Adrenal gland (tissue), 12 donors: Measurements from ENCODE around the gene COG7. TPM values are rescaled to one million over a fixed set of nuclear protein-coding genes. Genes with fewer than 3 reads are reported as not detected.
"Not testable (repeated sequence)": the region's sequence is repeated elsewhere in the genome, so short reads cannot be mapped to it uniquely, and the experiment has no call there.

Experiments
- DNase-seq, 7 donors: peaks; one replicate each; pipeline ENCODE4 v3.0.0-alpha.2; 2019 to 2020
- H3K27ac ChIP-seq, 5 donors: fragments of 200-600 bp; sonication (generic) in 4 of 5; 1 replicate in 3 of 5; 2 replicates in 2 of 5; pipeline versions ENCODE4 v1.5.1 to v1.8.0; 2016 to 2020; ENCODE audit warnings: mild to moderate bottlenecking in 1 of 5
- H3K27me3 ChIP-seq: fragments of 200-600 bp; 2 replicates; pipeline ENCODE4 v1.8.0; 2021
- H3K36me3 ChIP-seq, 2 donors: fragments of 200-600 bp; replicated peaks in 1 of 2; 1 replicate in 1 of 2; 2 replicates in 1 of 2; pipeline versions ENCODE4 v1.5.1 to v1.8.0; 2018 to 2022
- H3K4me1 ChIP-seq, 2 donors: fragments of 200-600 bp; replicated peaks in 1 of 2; 1 replicate in 1 of 2; 2 replicates in 1 of 2; pipeline versions ENCODE4 v1.5.1 to v1.8.0; 2018 to 2021
- H3K4me3 ChIP-seq, 4 donors: fragments of 200-600 bp; sonication (generic) in 3 of 4; one replicate each; pipeline ENCODE4 v1.5.1; 2016 to 2018
- H3K9me3 ChIP-seq, 3 donors: fragments of 200-600 bp; sonication (generic) in 1 of 3; replicated peaks in 1 of 3; 1 replicate in 2 of 3; 2 replicates in 1 of 3; pipeline versions ENCODE4 v1.5.1 to v1.8.0; 2016 to 2021
- CTCF ChIP-seq, 6 experiments: fragments of 450-650 bp in 4 of 6; fragments of 200-600 bp in 2 of 6; sonication (generic) in 1 of 6; IDR thresholded peaks; 1 replicate in 5 of 6; 2 replicates in 1 of 6; pipeline versions ENCODE4 v1.5.1 to v1.8.0; 2016 to 2021; ENCODE audit warnings: antibody characterized with exemption in 6 of 6, mild to moderate bottlenecking in 2 of 6, moderate library complexity in 1 of 6
- POLR2A ChIP-seq, 2 donors: fragments of 450-650 bp; IDR thresholded peaks; one replicate each; pipeline ENCODE4 v1.6.1; 2017; ENCODE audit warnings: antibody characterized with exemption in 2 of 2, mild to moderate bottlenecking in 2 of 2, moderate library complexity in 1 of 2
- WGBS, 4 donors: extraction: QIAGEN DNeasy Blood & Tissue Kit in 2 of 4; methylation state at CpG; one replicate each; pipeline versions ENCODE4 v1.1.5 to v1.1.7; 2013 to 2017; 5-methylcytosine and 5-hydroxymethylcytosine counted together
- intact Hi-C, 2 donors: fragments of 100-400 bp; cut with DNase I; formaldehyde crosslinking; loops; one replicate each; pipeline versions ENCODE4 v1.14.1 to v1.15.0; 2022 to 2023
- polyA plus RNA-seq, 3 donors: library from polyadenylated mRNA; stranded (reverse); fragments of 200-250 nt in 2 of 3; fragments of 350-450 nt in 1 of 3; fragmentation: Illumina TruSeq in 1 of 3; extraction: RNeasy Lipid Tissue Mini Kit (QIAGEN cat#74804) in 1 of 3; gene quantifications; one replicate each; pipeline ENCODE4 v1.2.3, GENCODE V29; 2013 to 2014
- total RNA-seq, 9 donors: library from RNA; depleted of rRNA in 4 of 9; stranded (reverse); fragments of >200 nt in 4 of 9; fragments of 120-200 nt in 1 of 9; fragmentation: NEBNext Ultra II Directional in 1 of 9; extraction: Animal tissue kit (Norgen Biotek cat#: 25700) in 1 of 9; gene quantifications; one replicate each; pipeline versions ENCODE4 v1.1.0 to v1.2.4, GENCODE V29; 2013 to 2023
- donor health status: healthy with polysubstance abuse.
- donor health status: Bipolar disorder and iron deficiency.
- donor health status: DM: yes; HTN: yes; CAD: no.
- donor health status: DM: no; HTN: no; CAD: no.
- donor health status: DM: no; HTN: no; CAD: no.
- donor health status: DM: yes; HTN: yes; CAD: no.

Gene COG7
- total and polyA plus RNA-seq, 12 donors = 10.7 to 50.1 (median 21.4) TPM

DNA sequence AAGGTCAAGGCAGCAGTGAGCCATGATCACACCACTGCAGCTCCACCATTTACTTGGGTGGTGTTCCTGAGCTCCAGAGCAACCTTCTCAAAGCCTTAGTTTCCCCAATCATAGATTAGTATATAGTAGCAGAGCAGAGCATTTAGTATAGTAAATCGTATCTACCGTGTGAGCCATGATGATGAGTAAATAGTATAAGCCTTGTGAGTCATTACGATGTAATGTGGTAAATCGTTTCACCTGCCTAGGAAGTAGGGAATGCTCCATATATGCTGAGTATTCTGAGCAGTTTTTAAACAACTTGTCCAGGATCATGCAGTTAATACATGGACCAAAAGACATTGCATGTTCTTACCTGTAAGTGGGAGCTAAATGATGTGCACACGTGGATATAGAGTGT, 84.5 kb downstream of the COG7 start:
- TF ChIP-seq CTCF (IDR thresholded peaks at IDR 0.05) (no peak), POLR2A (IDR thresholded peaks at IDR 0.05) (no peak)
- 65 to 75% (median 69%) methylated on average over 5 of the region's 5 CpGs for WGBS, 4 donors
- intact Hi-C loops = no loop called here
- Histone ChIP-seq H3K27ac (no peak overlapping the region), H3K4me3 (no peak overlapping the region), H3K36me3 (no peaks in the 10 kb centered on the region), H3K4me1 (no peaks in the 10 kb centered on the region), H3K9me3 (no peaks in the 10 kb centered on the region), H3K27me3 (no peaks in the 10 kb centered on the region)
- DNase-seq = no peak

- H3K36me3 ChIP-seq = no peaks in the 10 kb centered on the region
- no peaks in the 10 kb centered on the region for H3K4me1 ChIP-seq
- intact Hi-C loops = no loop called here
- H3K9me3 ChIP-seq = no peaks in the 10 kb centered on the region
- no peak for DNase-seq
- no peak overlapping the region for H3K4me3 ChIP-seq
- no peak overlapping the region for H3K27ac ChIP-seq
- H3K27me3 ChIP-seq = no peaks in the 10 kb centered on the region
- 80 to 90% (median 81%) methylated on average over 5 to 8 of the region's 8 CpGs for WGBS, 4 donors
- TF ChIP-seq POLR2A (IDR thresholded peaks at IDR 0.05) (no peak), CTCF (IDR thresholded peaks at IDR 0.05) (no peak)
Measured at GRCh38 chr16:23367988-23368387, 85.0 kb downstream of the COG7 start.

DNA sequence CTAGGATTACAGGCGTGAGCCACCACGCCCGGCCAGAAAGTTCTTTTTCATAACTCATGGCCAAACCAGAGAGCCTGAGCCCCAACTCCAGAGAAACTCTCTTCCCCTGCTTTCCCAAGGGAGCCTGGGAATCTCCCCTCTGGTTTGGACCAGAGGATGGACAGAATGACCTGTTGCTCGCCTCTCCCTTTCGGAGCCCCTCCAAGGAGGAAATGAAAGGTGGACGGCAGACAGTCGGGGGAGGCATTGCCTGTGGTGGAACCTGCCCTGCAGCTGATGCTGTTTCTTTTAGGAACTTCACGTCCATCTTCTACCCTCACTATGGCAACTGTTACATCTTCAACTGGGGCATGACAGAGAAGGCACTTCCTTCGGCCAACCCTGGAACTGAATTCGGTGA, 85.4 kb downstream of the COG7 start:
- Histone ChIP-seq H3K27ac (no peak overlapping the region), H3K9me3 (no peaks in the 10 kb centered on the region), H3K4me1 (no peaks in the 10 kb centered on the region), H3K4me3 (no peak overlapping the region), H3K27me3 (no peaks in the 10 kb centered on the region), H3K36me3 (no peaks in the 10 kb centered on the region)
- TF ChIP-seq POLR2A (IDR thresholded peaks at IDR 0.05) (no peak), CTCF (IDR thresholded peaks at IDR 0.05) (no peak)
- intact Hi-C loops = no loop called here
- no peak for DNase-seq
- WGBS, 4 donors = 75 to 84% (median 82%) methylated on average over 10 of the region's 10 CpGs

DNA sequence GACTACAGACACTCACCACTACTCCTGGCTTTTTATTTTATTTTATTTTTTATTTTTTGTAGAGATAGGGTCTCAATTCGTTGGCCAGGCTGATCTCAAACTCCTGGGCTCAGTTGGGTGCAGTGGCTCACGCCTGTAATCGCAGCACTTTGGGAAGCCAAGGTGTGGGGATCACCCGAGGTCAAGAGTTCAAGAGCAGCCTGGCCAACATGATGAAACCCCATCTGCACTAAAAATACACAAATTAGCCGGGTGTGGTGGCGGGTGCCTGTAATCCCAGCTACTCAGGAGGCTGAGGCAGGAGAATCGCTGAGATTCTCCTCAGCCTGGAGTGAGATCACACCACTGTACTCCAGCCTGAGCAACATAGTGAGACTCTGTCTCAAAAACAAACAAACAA, 86.6 kb downstream of the COG7 start:
- H3K27me3 ChIP-seq, DNase-seq, intact Hi-C loops, H3K4me3 ChIP-seq, H3K9me3 ChIP-seq, H3K27ac ChIP-seq, H3K4me1 ChIP-seq, H3K36me3 ChIP-seq: not testable (repeated sequence)
- WGBS, 4 donors = 82 to 91% (median 84%) methylated on average over 7 of the region's 7 CpGs

GRCh38 chr16:23365602-23366240, 87.3 kb downstream of the COG7 start:
- Histone ChIP-seq H3K4me3 (no peak overlapping the region), H3K27ac (no peak overlapping the region), H3K9me3 (no peaks in the 10 kb centered on the region), H3K27me3 (no peaks in the 10 kb centered on the region), H3K36me3 (no peaks in the 10 kb centered on the region), H3K4me1 (no peaks in the 10 kb centered on the region)
- TF ChIP-seq POLR2A (IDR thresholded peaks at IDR 0.05) = no peak
- TF ChIP-seq CTCF (IDR thresholded peaks at IDR 0.05) = no peak
- WGBS, 4 donors = 27 to 40% (median 39%) methylated on average over 5 of the region's 5 CpGs
- intact Hi-C loops = no loop called here
- DNase-seq = peak in 3 of 7 donors; percentile 5 to 55 (median 23)
